HG02852 (cell line): ENCODE data around the gene COMMD8.

Source experiments
- ATAC-seq: cut with Tn5 transposase; IDR thresholded peaks from one replicate; pipeline ENCODE4 v1.9.1; 2021; ENCODE audit warnings: mild to moderate bottlenecking, moderate library complexity; ENCODE audit not compliant: unreplicated experiment

Gene COMMD8

DNA sequence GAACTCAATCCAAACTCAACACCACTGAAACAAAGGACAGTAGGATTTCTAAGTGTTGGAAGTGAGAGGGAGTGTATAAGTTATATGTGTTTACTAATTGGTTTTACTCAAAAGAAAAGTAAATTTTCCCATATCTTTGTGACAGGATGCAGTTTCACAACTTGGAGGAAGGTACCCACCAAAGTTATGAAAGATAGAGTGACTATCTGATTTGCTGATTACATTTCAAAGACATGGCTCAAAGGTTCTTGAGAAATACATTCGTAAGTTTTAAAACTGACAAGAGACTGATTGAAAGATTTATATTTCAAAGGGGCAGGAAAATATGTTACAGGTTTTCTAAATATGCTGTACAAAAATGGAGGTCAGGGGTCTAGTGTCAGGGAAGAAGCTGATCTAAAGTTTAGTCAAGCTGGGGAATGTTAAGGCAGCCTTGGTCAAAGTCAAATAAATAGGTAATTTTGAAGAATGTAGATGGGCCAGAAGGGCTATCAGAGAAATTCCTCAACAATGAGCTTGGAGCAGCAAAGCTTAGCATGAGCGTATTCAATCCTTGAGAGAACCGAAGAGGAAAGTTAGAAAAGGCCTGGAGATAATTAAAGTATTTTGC lies 9.7 kb upstream of the COMMD8 start:
- no peak for ATAC-seq

DNA sequence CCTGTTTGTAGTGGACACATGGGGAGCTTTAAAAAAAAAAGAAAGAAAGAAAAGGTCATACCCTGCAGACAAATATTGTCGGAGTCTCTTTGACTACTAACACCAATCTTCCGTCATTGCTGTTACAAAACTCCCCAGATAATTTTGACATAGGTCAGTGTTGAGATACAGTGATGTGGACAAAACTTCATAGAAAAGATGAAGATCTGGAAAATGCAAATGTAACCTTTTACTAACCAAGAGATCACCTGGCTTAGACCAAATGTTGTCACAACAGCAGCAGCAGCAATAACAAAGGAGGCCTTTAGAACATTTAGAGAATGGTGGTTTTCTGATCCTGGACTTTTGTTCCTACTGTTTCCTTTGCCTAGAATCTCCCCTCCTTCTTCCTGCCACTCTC lies 8.1 kb upstream of the COMMD8 start:
- ATAC-seq, result no peak

DNA sequence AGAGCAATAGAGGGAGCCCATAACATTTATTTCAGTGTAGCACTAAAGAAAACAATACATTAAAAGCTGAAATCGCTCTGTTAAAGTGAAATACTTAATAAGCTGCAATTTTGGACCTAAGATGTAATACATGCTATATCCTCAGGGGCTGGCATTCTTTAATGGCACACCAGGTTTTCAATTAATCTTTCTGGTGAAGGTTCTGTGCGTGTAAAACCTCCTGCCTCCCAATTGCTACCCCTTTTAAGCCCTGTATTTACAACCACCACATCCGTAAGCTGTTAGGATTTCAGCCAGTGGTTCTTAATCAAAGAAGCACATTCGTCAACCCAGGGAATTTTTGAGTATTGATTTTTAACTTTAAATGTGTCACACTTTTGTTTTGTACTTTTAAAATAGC lies 7.6 kb upstream of the COMMD8 start:
- ATAC-seq, result no peak

DNA sequence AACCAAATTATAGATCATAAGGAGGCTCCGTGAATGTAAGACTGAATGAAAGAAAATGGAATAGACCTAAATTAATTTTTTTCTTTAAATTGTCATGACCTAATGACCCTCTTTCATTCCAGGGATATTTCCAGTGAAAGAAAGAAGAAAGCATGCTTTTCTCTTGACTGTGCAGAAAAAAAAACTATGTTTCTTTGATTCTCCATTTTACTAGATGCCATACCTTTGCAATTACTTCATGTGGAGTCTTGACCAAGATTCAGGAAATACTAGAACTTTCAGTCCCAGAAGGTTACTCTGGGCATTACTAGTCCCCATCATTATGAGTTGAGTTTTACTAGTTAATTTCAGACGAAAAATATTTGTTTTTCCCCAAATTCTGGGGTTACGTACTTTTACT lies 6.4 kb upstream of the COMMD8 start:
- no peak for ATAC-seq

DNA sequence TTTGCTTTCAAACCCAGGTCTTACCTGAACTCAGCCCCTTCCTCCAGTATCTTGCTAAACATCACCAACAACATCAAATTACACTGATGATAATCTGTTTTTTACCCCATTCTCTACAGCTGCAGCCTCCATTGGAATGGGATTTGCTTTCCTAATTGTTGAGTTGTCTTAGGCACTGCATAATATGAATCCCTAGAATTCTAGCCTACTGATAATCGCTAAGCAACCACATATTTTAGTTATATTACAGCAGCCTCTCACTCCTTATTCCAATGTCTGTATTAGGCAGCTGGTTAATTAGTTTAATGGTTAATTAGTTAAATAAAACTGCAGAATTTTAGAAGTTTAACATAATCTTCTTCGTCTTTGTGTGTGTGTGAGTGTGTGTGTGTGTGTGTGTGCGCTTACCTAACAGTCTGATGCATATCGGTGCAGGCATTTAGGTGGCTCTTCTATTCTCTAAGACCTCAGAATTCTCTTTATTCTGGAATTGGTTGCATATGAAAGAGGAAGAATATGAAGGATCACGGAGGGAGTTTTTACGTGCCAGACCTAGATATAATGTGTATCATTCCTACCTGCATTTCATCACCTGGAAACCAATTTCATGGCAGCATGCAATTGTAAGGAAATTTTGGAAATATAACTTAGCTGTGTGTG lies 5.3 kb upstream of the COMMD8 start:
- no peak for ATAC-seq

DNA sequence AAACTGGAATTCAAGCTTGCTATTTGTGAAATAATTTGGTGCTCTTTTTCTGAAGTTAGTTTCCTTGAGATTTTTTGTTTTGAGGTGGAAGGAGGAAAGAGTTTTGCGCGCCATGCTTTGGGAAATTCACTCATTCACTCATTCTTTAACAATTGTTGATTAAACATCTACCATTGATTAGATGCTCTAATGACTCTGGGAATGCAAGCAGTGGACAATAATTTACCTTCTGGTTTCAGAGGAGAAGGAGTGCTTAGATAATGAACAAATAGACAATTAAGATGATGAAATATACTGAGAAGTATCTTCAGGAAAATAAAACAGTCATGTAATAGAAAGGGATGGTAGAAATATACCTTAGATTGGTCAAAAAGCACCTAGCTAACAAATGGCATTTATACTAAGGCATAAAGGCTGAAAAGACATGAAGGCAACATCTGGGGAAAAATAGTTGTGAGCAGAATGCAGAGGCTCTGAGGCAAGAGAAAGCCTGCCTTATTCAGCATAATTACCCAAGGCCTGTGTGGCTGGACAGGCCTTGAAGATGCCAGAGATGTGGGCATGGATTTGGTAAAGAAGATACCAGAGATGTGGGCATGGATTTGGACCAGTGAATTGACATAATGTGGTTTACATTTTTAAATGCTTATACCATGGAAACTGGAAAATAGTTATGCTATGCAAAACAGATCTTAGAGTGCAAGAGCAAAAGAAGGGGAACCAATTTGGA lies 2.7 kb upstream of the COMMD8 start:
- ATAC-seq, result no peak

DNA sequence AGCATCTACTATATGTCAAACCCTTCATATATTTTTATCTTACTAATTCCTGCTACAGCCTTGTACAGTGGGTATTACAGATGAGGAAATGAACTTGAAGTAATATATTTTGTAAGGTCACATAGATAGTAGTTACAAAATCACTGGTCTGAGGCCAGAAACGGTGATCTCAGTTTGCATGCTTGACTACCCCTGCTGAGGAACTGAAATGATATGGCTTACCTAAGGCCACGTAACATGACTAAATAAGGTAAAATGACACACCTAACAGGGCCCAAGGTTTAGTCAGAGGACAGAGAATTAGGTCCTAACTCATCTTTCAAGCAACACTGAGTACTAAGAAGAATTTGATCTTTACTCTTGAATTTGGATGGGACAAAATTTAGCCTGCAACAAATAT lies 1.5 kb upstream of the COMMD8 start:
- peak; percentile 17 for ATAC-seq

DNA sequence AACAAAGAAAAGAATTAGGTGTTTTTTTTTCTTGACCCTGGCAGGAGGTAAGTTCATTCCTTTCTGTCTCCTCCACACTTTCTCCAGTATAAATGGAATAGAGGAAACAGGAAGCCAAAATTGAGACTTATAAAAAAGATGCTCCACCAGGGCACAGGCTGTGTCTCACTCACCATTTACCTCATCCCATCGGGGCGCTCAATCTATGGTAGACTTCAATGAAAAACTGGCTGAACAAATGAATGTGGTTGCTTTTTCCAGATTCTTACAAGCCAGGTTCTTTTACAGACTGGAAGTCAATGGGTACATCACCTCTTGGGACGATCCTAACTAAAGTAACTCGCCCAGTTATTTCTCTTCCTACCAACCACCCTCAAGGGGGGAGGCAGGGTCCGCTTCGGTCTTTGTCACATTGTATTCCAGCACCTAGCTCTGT lies 685 bp downstream of the COMMD8 start:
- peak; percentile 30 for ATAC-seq

DNA sequence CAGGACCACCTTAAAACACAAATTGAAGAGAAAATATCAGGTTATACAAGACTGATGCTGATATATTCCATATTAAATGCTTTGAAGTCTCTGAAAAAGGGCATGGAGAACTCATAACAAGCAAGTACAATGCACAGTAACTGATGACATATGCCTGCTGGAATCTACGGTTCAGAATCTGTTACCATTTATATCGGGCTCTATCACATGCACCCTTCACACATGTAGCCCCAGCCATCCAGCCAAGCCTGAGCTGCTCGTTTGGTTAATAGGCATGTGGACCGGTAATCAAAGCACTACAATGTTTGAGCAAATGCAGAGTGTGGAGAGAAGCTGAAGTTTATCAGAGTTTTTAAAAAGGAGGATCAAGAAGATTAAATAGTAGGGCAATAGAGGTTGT lies 11.8 kb downstream of the COMMD8 start:
- no peak for ATAC-seq

DNA sequence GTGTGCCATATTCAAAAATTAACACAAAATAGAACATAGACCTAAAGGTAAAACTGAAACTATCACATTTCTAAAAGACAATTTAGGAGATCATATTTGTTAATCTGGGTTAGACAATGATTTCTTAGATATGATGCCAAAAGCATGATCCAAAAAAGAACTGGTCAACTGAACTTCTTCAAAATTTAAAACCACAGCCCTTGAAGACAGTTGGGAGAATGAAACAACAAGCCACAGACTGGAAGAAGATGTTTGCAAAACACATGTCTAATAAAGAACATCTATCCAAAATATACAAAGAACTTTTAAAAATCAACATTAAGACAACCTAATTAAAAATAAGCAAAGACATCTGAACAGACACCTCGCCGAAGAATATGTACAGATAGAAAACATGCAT lies 19.5 kb downstream of the COMMD8 start:
- no peak for ATAC-seq

DNA sequence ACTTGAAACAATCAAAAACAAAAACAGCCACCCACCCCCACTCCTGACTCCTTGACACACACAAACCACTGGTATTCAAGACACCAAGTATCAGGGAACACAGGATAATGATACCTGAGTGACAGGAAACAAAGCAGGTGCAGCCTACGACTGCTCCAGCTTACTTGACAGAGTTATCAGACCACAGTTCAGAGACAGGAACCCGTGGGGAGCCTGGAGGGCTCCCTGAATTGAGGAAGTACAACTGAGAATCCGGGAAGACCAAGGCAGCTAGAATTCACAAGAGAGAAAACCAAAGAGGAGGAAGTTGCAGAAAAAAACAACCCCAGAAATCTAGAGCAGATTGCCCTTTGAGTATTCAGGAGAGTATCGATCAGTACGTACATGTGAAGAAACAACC lies 20.5 kb downstream of the COMMD8 start:
- peak; percentile 90 for ATAC-seq

DNA sequence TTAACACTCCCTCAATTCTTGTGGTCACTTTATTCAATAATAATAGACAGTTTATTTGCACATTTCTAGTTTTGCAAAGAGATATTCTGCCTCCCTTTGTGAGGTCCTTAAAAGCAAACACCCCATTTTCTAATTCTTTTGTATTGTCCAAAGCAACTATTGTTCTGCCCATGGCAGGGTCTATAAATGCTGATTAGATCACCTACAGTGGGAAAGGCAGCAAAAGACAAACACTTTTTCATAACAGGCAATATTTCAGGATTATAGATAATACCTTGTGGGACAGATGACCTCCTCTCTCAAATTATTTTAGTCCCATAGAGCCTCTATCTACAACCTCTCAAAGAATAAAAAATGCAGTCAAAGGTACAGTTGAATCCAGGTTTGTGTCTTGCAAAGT lies 28.6 kb downstream of the COMMD8 start:
- ATAC-seq, result no peak

DNA sequence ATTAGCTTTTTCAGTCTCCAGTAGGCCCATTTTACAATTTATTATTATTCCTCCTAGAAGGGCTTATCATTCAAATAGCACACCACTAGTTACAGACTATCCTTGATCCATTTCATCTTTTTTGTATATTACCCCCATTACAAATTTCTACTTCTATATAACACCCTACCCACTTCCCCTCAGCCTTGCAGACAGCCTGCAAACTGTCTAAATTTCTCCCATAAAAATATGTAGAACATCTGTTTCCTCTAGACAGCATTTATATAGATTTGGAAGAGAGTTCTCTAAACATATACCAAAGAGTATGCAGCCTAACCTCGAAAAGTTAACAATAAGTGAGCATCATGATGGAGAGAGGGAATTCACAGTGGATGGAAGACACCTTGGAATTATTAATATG lies 30.8 kb downstream of the COMMD8 start:
- no peak for ATAC-seq

DNA sequence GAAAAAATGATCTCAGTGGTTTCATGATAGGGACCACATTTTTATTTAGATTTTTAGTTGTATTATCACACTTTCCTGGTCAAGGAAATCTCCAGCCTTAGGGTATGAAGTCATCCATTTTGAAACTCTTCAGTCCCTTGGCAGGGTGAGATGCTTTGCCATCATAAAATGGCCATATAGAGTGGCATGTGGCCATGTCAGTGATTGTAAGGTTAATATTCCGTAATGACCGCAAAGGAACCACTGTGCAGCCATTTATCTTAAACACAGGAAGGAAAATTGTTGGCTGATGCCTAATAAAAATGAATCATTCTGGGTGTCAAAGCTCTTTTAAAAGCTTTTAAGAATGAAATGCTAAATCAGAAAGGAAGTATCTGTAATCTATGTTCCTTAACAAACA lies 35.6 kb downstream of the COMMD8 start:
- ATAC-seq, result no peak

DNA sequence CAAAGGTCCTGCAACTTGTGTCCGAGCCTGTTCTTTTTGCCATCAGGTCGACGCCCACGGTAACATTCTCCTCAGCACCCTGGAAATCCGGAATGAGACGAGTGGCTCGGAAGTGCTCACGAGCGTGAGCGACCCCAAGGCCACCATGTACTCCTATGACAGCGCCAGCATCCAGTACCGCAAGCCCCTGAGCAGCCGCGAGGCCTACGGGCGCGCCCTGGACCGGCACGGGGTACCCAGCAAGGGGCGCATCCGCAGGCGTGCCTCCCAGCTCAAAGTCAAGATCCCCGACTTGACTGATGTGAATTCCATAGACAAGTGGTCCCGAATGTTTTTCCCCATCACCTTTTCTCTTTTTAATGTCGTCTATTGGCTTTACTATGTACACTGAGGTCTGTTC lies 37.9 kb downstream of the COMMD8 start:
- ATAC-seq, result no peak

DNA sequence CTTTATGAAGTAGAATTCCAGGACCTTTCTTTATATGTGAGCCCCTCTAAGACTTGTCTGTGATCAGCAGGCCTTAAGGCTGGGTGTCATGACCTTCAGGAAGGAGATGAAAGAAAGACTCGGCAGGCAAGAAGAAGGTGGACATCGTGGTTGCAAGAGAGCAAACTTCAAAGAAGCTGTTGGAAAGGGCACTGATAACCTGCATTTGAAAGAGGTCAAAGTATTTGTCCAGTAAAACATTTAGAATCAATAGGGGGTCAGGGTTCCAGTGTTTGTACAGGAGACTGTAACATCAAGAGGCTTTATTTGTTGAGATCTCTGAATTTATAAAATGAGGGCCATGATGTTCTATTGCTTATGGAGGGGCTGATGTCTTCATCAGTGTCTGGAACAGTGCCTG lies 44.2 kb downstream of the COMMD8 start:
- no peak for ATAC-seq

DNA sequence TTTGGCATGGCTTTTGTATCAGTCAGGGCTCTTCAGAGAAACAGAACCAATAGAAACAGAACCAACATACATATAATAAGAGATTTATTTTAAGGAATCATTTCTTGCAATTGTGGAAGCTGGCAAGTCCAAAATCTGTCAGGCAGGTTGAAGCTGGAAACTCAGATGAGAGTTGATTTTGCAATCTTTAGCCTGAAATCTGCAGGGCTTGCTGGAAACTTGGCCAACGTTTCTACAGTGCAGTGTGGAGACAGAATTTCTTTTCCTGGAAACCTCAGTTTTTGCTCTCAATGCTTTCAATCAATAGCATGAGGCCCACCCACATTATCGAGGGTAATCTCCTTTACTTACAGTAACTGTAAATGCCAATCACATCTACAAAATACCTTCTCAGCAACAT lies 45.4 kb downstream of the COMMD8 start:
- ATAC-seq, result no peak

DNA sequence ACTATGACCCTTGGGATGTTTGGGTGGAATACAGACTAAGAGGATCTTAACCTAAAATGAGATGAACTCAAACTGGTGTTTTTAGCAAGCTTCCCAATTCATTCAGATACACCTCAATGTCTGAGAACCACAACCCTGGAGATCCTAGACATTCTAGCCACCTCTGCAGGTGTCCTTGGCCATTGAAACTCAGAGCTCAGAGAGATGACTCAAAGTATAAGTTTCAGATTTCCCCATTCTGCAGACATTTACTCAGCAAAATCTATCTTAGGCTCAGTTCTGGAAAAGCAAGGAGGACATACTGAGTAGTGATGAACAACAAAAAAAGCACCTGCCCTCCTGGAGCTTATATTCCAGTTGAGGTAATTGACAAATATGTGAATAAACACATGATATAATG lies 47.8 kb downstream of the COMMD8 start:
- peak; percentile 76 for ATAC-seq

DNA sequence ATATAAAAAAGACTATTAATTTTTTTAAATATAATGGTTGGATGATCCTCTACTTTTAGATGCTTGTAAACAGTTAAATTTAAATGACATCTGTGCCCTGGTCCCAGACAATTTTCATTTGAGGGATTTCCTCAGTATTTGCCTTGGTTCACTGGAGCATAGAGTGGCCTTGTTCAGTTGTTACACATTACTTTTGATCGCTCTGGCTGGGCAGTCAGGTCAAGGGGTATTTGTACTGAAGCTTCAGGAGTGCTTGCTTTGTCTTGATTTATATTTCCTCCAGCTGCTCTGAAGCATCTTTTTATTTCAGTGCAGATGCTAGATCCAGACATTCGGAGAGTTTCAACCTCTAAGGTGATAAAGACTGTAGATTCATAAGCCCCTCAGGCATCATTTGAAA lies 50.0 kb downstream of the COMMD8 start:
- no peak for ATAC-seq

DNA sequence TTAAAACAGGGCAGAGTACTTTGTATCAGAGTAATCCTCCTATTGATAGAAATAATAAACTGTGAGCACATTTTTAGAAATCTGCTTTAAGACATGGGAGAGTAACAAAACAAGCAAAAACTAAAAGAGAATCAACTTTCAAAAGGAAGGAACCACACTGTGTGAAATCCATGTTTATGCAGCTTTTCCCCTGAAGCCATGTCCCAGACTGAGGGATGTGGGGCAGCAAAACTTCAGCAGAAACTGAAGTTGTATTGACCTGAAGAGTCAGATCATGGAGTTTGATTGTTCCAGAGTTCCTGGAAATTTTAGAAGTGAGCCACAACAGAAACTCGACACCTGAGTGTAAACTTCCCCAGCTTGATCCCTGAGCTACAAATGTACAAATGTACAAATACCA lies 53.2 kb downstream of the COMMD8 start:
- ATAC-seq, result no peak

DNA sequence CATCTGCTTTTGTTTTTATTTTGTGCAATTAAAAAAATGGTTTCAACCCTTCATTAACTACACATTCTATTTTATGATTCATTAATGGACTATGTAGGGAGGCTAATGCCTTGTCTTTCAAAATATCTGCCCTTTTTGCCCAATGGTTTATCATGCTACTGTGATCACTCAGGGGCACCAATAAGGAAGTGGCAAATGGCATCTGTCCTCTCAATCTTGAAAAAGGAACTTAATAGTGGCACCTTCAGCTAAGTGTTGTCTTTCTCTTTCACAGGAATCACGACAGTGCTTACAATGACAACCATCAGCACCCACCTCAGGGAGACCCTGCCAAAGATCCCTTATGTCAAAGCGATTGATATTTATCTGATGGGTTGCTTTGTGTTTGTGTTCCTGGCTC lies 57.1 kb downstream of the COMMD8 start:
- no peak for ATAC-seq
